ENCODE data around the gene PACSIN1. TPM values are rescaled to one million over a fixed set of nuclear protein-coding genes. Genes with fewer than 3 reads are reported as not detected.

PACSIN1 gene
- total RNA-seq, 1 experiment from 2014 or later = 7.0 TPM

- H4K8ac ChIP-seq (replicated peaks; ENCODE audit: insufficient read length, low read depth, low read length) = no peak overlapping the region
- H2BK15ac ChIP-seq (ENCODE audit: low read depth, low read length) = no peak overlapping the region
- H3K27me3 Mint-ChIP-seq (ENCODE audit: low read depth) = peaks cover 22% of the 10 kb centered on the region
- no peaks in the 10 kb centered on the region for H3K9me3 Mint-ChIP-seq
- H3K79me1 ChIP-seq (ENCODE audit: insufficient read depth, low read depth, low read length, poor library complexity, severe bottlenecking) = no peaks in the 10 kb centered on the region
- DNase-seq = no peak
- no CpG with 5 or more reads among the region's 4 CpGs for WGBS (ENCODE audit: extremely low coverage, insufficient read length, low lambda C conversion rate)
- H3K9ac ChIP-seq (ENCODE audit: extremely low read depth, insufficient read length, low read length) = no peak overlapping the region
- H3K27ac Mint-ChIP-seq = no peak overlapping the region
- no peak overlapping the region for H3K27ac ChIP-seq (ENCODE audit: insufficient read length, low read depth, low read length)
- H3K27me3 ChIP-seq (ENCODE audit: insufficient read depth, low read length) = no peaks in the 10 kb centered on the region
- H3K4me2 ChIP-seq (ENCODE audit: insufficient read depth, insufficient read length, low read length) = no peak overlapping the region
- H2AFZ ChIP-seq (ENCODE audit: low read length) = no peak overlapping the region
- H4K5ac ChIP-seq (ENCODE audit: insufficient read length, low read depth, low read length) = no peak overlapping the region
- no peaks in the 10 kb centered on the region for H3K9me3 ChIP-seq (ENCODE audit: control insufficient read depth, low read depth, low read length)
- peaks cover 11% of the 10 kb centered on the region for H3K23me2 ChIP-seq (ENCODE audit: insufficient read length, low read depth, low read length, poor library complexity, severe bottlenecking)
- no peak overlapping the region for H4K91ac ChIP-seq (ENCODE audit: insufficient read length, low read depth, low read length)
- no peak overlapping the region for H2AK5ac ChIP-seq (ENCODE audit: insufficient read length, low read length)
- no peaks in the 10 kb centered on the region for H4K20me1 ChIP-seq (ENCODE audit: control insufficient read depth, insufficient read depth, insufficient read length)
- H3K4me1 Mint-ChIP-seq = peaks cover 18 to 34% of the 10 kb centered on the region in 2 experiments
- H2BK12ac ChIP-seq (ENCODE audit: insufficient read length, low read depth, low read length) = no peak overlapping the region
- H3K4me3 Mint-ChIP-seq = no peak overlapping the region; a peak in 1 of 5 replicates
- TF ChIP-seq, protein P1, sequence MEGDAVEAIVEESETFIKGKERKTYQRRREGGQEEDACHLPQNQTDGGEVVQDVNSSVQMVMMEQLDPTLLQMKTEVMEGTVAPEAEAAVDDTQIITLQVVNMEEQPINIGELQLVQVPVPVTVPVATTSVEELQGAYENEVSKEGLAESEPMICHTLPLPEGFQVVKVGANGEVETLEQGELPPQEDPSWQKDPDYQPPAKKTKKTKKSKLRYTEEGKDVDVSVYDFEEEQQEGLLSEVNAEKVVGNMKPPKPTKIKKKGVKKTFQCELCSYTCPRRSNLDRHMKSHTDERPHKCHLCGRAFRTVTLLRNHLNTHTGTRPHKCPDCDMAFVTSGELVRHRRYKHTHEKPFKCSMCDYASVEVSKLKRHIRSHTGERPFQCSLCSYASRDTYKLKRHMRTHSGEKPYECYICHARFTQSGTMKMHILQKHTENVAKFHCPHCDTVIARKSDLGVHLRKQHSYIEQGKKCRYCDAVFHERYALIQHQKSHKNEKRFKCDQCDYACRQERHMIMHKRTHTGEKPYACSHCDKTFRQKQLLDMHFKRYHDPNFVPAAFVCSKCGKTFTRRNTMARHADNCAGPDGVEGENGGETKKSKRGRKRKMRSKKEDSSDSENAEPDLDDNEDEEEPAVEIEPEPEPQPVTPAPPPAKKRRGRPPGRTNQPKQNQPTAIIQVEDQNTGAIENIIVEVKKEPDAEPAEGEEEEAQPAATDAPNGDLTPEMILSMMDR (conservative IDR thresholded peaks at IDR 0.05) = no peak
- no peak overlapping the region for H3T11ph ChIP-seq (ENCODE audit: low read length)
- H3K4ac ChIP-seq (ENCODE audit: low read depth, low read length) = no peak overlapping the region
- no peaks in the 10 kb centered on the region for H3K79me2 ChIP-seq (ENCODE audit: insufficient read depth, low read length)
- H3K14ac ChIP-seq (ENCODE audit: insufficient read depth, low read length) = no peak overlapping the region
- no peaks in the 10 kb centered on the region for H3K4me1 ChIP-seq (ENCODE audit: insufficient read depth, low read length)
- H3K56ac ChIP-seq (ENCODE audit: insufficient read length, low read depth, low read length) = no peak overlapping the region
- H3K23ac ChIP-seq (ENCODE audit: insufficient read length, low read depth, low read length) = no peak overlapping the region
- H3K36me3 Mint-ChIP-seq (ENCODE audit: insufficient read depth in 1 of 3, low read depth in 3 of 3) = no peaks in the 10 kb centered on the region
- no peak overlapping the region for H2BK5ac ChIP-seq (ENCODE audit: insufficient read length, low read length)
- H3K18ac ChIP-seq (ENCODE audit: insufficient read length, low read depth, low read length) = no peak overlapping the region
- no peak overlapping the region for H2BK120ac ChIP-seq (ENCODE audit: low read depth, low read length, poor library complexity, severe bottlenecking)
- no peak overlapping the region for H2BK20ac ChIP-seq (ENCODE audit: low read depth, low read length, poor library complexity, severe bottlenecking)
These were observed 2.0 kb upstream of the PACSIN1 start for GRCh38 chr6:34463849-34464248.
